Measurements from ENCODE around the gene GALNTL6. TPM values are rescaled to one million over a fixed set of nuclear protein-coding genes. Genes with fewer than 3 reads are reported as not detected.

Gene GALNTL6
- total and polyA plus RNA-seq, 2 experiments from 2014 or later, result 0.38 to 0.40 TPM

GRCh38 chr4:172818901-172819300 is 1005.7 kb downstream of the GALNTL6 start:
- TF ChIP-seq REST (IDR thresholded peaks at IDR 0.05; ENCODE audit: unreplicated experiment), result no peak
- TF ChIP-seq POLR2AphosphoS5 (IDR thresholded peaks at IDR 0.05; ENCODE audit: low read depth), result no peak
- TF ChIP-seq EZH2phosphoT487 (IDR thresholded peaks at IDR 0.05; ENCODE audit: unreplicated experiment), result no peak
- TF ChIP-seq STAT1 (IDR thresholded peaks at IDR 0.05; ENCODE audit: unreplicated experiment), result no peak
- no peak for TF ChIP-seq NANOG (IDR thresholded peaks at IDR 0.05; ENCODE audit: borderline replicate concordance)
- no peak for TF ChIP-seq CTCF (conservative IDR thresholded peaks at IDR 0.05; ENCODE audit: low read depth in 2 of 2)

GRCh38 chr4:172819353-172819752 is 1006.1 kb downstream of the GALNTL6 start:
- no peak for ATAC-seq
- DNase-seq (ENCODE audit: low spot score), result no peak
- no peak for TF ChIP-seq EZH2phosphoT487 (IDR thresholded peaks at IDR 0.05; ENCODE audit: unreplicated experiment)
- no peak for TF ChIP-seq JUNB (IDR thresholded peaks at IDR 0.05; ENCODE audit: unreplicated experiment)
- TF ChIP-seq NANOG (IDR thresholded peaks at IDR 0.05; ENCODE audit: borderline replicate concordance), result no peak
- TF ChIP-seq CREB1 (CRISPR knock-in tag; IDR thresholded peaks at IDR 0.05; ENCODE audit: low read depth), result no peak
- no peak for TF ChIP-seq ZNF462 (CRISPR knock-in tag; IDR thresholded peaks at IDR 0.05)
- no peak for TF ChIP-seq EZH2 (IDR thresholded peaks at IDR 0.05; ENCODE audit: low read depth, unreplicated experiment)

More at GRCh38 chr4:172818901-172819300, 1005.7 kb downstream of the GALNTL6 start:
- H3K9me3 Mint-ChIP-seq, result no peaks in the 10 kb centered on the region
- no peaks in the 10 kb centered on the region for H3K4me1 ChIP-seq (ENCODE audit: insufficient read depth)
- H3K27me3 ChIP-seq (ENCODE audit: insufficient read depth), result no peaks in the 10 kb centered on the region
- peak overlapping the region; percentile 38; the same call in 1 of the 2 replicates for H2AFZ ChIP-seq
- no peaks in the 10 kb centered on the region for H4K20me1 ChIP-seq (replicated peaks; ENCODE audit: insufficient read depth)
- H3K36me3 Mint-ChIP-seq (ENCODE audit: low read depth), result no peaks in the 10 kb centered on the region
- no peaks in the 10 kb centered on the region for H3F3A ChIP-seq (replicated peaks; ENCODE audit: low read depth)
- ATAC-seq (no peak), DNase-seq (ENCODE audit: low spot score) (no peak)
- 0 out of 3 replicates have a peak, but pooled peaks cover 3% of the 10 kb centered on the region for H3K4me1 Mint-ChIP-seq
- no peaks in the 10 kb centered on the region for H3K36me3 ChIP-seq (ENCODE audit: insufficient read depth)
- H3K4me2 ChIP-seq, result no peak overlapping the region
- no peak overlapping the region for H3K4me3 ChIP-seq
- no peak overlapping the region for H3K4me3 Mint-ChIP-seq
- H3K9me2 ChIP-seq (ENCODE audit: insufficient read depth), result peaks cover 6% of the 10 kb centered on the region; the same call in 1 of the 2 replicates
- H3K79me2 ChIP-seq (replicated peaks; ENCODE audit: insufficient read depth), result no peaks in the 10 kb centered on the region
- no peak overlapping the region for H3K27ac ChIP-seq (ENCODE audit: low read depth)
- no peak overlapping the region for H3K27ac Mint-ChIP-seq
- H3K27me3 Mint-ChIP-seq (ENCODE audit: insufficient read depth, low read depth, poor library complexity), result no peaks in the 10 kb centered on the region

More at GRCh38 chr4:172819353-172819752, 1006.1 kb downstream of the GALNTL6 start:
- Mint-ChIP-seq H3K4me3 (no peak overlapping the region), H3K27ac (no peak overlapping the region), H3K9me3 (no peaks in the 10 kb centered on the region), H3K4me1 (0 out of 3 replicates have a peak, but pooled peaks cover 3% of the 10 kb centered on the region), H3K36me3 (ENCODE audit: low read depth) (no peaks in the 10 kb centered on the region), H3K27me3 (ENCODE audit: insufficient read depth, low read depth, poor library complexity) (no peaks in the 10 kb centered on the region)
- H3K9me2 ChIP-seq (ENCODE audit: insufficient read depth), result peaks cover 6% of the 10 kb centered on the region; the same call in 1 of the 2 replicates
- no peaks in the 10 kb centered on the region for H4K20me1 ChIP-seq (replicated peaks; ENCODE audit: insufficient read depth)
- H3K4me1 ChIP-seq (ENCODE audit: insufficient read depth), result no peaks in the 10 kb centered on the region
- H3K4me2 ChIP-seq, result no peak overlapping the region
- H2AFZ ChIP-seq, result no peak overlapping the region
- H3K79me2 ChIP-seq (replicated peaks; ENCODE audit: insufficient read depth), result no peaks in the 10 kb centered on the region
- no peak overlapping the region for H3K27ac ChIP-seq (ENCODE audit: low read depth)
- H3K27me3 ChIP-seq (ENCODE audit: insufficient read depth), result no peaks in the 10 kb centered on the region
- no peaks in the 10 kb centered on the region for H3K36me3 ChIP-seq (ENCODE audit: insufficient read depth)
- no peak overlapping the region for H3K4me3 ChIP-seq
- no peaks in the 10 kb centered on the region for H3F3A ChIP-seq (replicated peaks; ENCODE audit: low read depth)
